ENCODE measurements around the gene ERMAP. TPM values are rescaled to one million over a fixed set of nuclear protein-coding genes. Genes with fewer than 3 reads are reported as not detected.

The ERMAP gene
- total RNA-seq, result 10 to 100 TPM in 4 of 8 experiments, 1 to 10 TPM in 4; 4.3 to 17.2 (median 10.0) TPM

DNA sequence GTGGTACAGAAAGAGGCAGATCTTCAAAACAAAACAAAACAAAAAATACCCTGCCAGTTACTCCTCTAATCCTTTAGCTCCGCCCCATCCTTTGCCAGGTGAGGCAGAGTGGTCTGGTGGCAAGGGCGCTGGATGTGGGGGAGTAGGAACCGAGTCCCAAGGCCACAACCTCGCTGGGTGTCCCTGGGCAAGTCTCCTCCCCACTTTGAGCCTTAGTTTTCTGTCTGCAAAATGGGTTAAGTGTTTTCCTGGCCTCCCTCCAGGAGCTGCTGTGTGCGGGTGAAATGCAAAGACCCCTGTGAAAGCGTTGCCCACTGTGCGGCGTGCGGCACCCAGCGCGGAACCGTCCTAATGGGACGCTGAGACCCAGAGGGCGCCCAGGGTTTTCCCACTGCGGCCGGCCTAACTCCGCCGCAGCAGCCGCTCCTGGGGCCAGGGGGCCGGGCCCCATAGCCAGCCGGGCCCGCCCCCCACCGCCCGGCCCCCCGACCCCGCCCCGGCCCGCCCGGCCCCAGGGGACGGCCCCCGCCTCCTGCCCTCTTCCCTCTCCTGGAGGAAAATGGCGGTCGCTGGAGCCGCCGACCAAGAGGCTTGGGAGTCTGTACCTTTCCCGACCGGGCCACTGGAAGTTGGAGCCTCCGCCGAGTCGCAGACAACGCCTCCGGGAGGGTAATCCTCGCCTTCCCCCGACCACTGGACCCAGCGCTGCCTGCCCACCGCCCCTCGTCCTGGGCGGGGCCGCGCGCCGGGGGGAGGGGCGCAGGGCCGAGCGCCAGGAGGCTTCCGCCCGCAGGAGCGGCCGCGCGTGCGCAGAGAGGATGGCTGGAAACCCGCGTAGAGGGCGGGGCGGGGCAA is at the start of gene ERMAP, which contains the start of gene SVBP:
Gene ERMAP, plus strand, starts transcription at position 538 of the 855 bp plus-strand sequence. CDS start 13,327 bp downstream, outside the sequence.
Gene SVBP, minus strand, starts transcription at position 813 of the 855 bp plus-strand sequence. CDS start 853 bp downstream, outside the sequence.
- WGBS, 10 experiments, result 0 to 10% (median 0%) methylated on average over 1 to 17 of the region's 66 CpGs; no CpG with 5 or more reads in 4 of the 10 experiments
- H3K4me1 ChIP-seq (replicated peaks in 1 of 2), result peaks cover 2 to 8% of the 10 kb centered on the region in 2 donors
- H3K27ac ChIP-seq, result peak within 1 kb of the TSS; percentile 97 to 99
- peak; percentile 84 to 91 (median 88) for ATAC-seq (replicated peaks in 6 of 8)
- H3K4me3 ChIP-seq, result peak within 1 kb of the TSS; percentile 64 to 95 (median 88)
- in situ Hi-C loops (cut with MboI; ENCODE audit: low pct_unique_long_range_greater_than_20kb in 2 of 9, low sequenced_read_pairs in 9 of 9, unreplicated experiment in 9 of 9), result no loop called here

- peak overlapping the region; percentile 85 to 89 for H3K27ac ChIP-seq
- H3K4me3 ChIP-seq, result peak overlapping the region; percentile 79 to 94 (median 85)
- in situ Hi-C loops (cut with MboI; ENCODE audit: low pct_unique_long_range_greater_than_20kb in 2 of 9, low sequenced_read_pairs in 9 of 9, unreplicated experiment in 9 of 9), result no loop called here
- WGBS, 10 experiments, result 0 to 21% (median 2%) methylated on average over 1 to 15 of the region's 23 CpGs
- peaks cover 12 to 17% of the 10 kb centered on the region in 2 donors for H3K4me1 ChIP-seq (replicated peaks in 1 of 2)
- peak in 7 of 8 experiments; percentile 6 to 50 (median 40) for ATAC-seq (replicated peaks in 6 of 8)
These were observed 49.4 kb upstream of the ERMAP start for GRCh38 chr1:42767510-42768000.

DNA sequence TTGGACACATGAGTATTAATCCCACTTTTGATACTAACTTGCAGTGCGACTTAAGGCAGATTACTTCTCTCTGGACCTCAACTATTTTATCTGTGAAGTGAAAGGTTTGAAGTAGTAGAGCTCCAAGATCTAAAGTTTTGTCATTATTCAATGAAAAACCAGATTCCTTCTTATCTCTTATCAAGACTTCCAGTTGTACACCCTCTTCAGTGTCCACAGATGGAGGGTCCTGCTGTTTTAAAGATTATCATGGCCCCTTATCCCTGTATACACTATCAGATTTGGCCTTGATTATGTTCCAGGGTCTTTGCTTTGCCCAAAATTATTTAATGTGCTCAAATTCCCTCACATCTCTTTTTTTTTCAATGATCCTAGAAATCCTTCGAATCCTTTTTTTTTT is 48.8 kb upstream of the ERMAP start:
- H3K4me3 ChIP-seq, result peak overlapping the region; percentile 79 to 94 (median 85)
- in situ Hi-C loops (cut with MboI; ENCODE audit: low pct_unique_long_range_greater_than_20kb in 2 of 9, low sequenced_read_pairs in 9 of 9, unreplicated experiment in 9 of 9), result no loop called here
- WGBS, 10 experiments, result 58 to 100% (median 73%) methylated on average over 1 to 2 of the region's 2 CpGs
- ATAC-seq (replicated peaks in 6 of 8), result no peak
- H3K27ac ChIP-seq, result no peak overlapping the region
- H3K4me1 ChIP-seq (replicated peaks in 1 of 2), result peaks cover 12 to 17% of the 10 kb centered on the region in 2 donors

DNA sequence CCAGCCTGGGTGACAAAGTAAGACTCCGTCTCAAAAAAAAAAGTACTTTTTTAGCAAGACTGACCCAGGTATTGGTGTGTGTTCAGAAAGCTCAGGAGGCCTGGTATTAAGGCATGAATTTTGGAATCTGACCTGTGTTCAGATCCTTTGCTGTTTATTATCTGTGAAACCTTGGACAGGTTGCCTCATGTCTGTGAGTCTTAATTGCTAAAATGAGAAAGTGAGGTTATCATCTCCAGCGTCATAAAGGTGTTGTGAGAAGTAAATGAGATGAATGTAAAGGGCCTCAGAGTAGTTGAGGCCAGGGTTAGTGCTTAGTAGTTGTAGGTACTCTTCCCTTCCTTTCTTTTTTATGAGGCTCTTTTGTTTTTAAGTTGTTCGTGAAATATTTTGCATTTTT is 47.1 kb upstream of the ERMAP start:
- in situ Hi-C loops (cut with MboI; ENCODE audit: low pct_unique_long_range_greater_than_20kb in 2 of 9, low sequenced_read_pairs in 9 of 9, unreplicated experiment in 9 of 9), result no loop called here
- Histone ChIP-seq H3K27ac (no peak overlapping the region), H3K4me1 (replicated peaks in 1 of 2) (peaks cover 4 to 7% of the 10 kb centered on the region in 2 donors), H3K4me3 (no peak overlapping the region)
- WGBS, 10 experiments, result 90 to 100% (median 97%) methylated on average over 2 to 3 of the region's 3 CpGs
- no peak for ATAC-seq (replicated peaks in 6 of 8)

GRCh38 chr1:42773420-42773819 is 43.5 kb upstream of the ERMAP start:
- Histone ChIP-seq H3K4me3 (no peak overlapping the region), H3K4me1 (replicated peaks in 1 of 2) (peaks cover 1 to 2% of the 10 kb centered on the region in 2 donors), H3K27ac (no peak overlapping the region)
- 29 to 83% (median 50%) methylated on average over 2 of the region's 2 CpGs; no CpG with 5 or more reads in 1 of the 10 experiments for WGBS, 10 experiments
- ATAC-seq (replicated peaks in 6 of 8), result no peak
- in situ Hi-C loops (cut with MboI; ENCODE audit: low pct_unique_long_range_greater_than_20kb in 2 of 9, low sequenced_read_pairs in 9 of 9, unreplicated experiment in 9 of 9), result no loop called here

- no peaks in the 10 kb centered on the region for H3K4me1 ChIP-seq (replicated peaks in 1 of 2)
- WGBS, 10 experiments, result 58 to 100% (median 92%) methylated on average over 1 to 5 of the region's 5 CpGs; no CpG with 5 or more reads in 1 of the 10 experiments
- no peak overlapping the region for H3K4me3 ChIP-seq
- no peak for ATAC-seq (replicated peaks in 6 of 8)
- H3K27ac ChIP-seq, result no peak overlapping the region
- in situ Hi-C loops (cut with MboI; ENCODE audit: low pct_unique_long_range_greater_than_20kb in 2 of 9, low sequenced_read_pairs in 9 of 9, unreplicated experiment in 9 of 9), result loop anchor here in 4 of 9 experiments (25.0 kb wide), 1 partner anchor 287 kb away; no protein-coding TSS in a partner anchor
These were observed 41.9 kb upstream of the ERMAP start for GRCh38 chr1:42774928-42775526.

- WGBS, 10 experiments, result 81 to 100% (median 97%) methylated on average over 2 to 6 of the region's 6 CpGs; no CpG with 5 or more reads in 2 of the 10 experiments
- no peaks in the 10 kb centered on the region for H3K4me1 ChIP-seq (replicated peaks in 1 of 2)
- ATAC-seq (replicated peaks in 6 of 8), result no peak
- no peak overlapping the region for H3K27ac ChIP-seq
- no peak overlapping the region for H3K4me3 ChIP-seq
- in situ Hi-C loops (cut with MboI; ENCODE audit: low pct_unique_long_range_greater_than_20kb in 2 of 9, low sequenced_read_pairs in 9 of 9, unreplicated experiment in 9 of 9), result loop anchor here in 4 of 9 experiments (25.0 kb wide), 1 partner anchor 286 kb away; no protein-coding TSS in a partner anchor
These were observed 40.4 kb upstream of the ERMAP start for GRCh38 chr1:42776502-42776901.

- no peak overlapping the region for H3K4me3 ChIP-seq
- H3K27ac ChIP-seq, result no peak overlapping the region
- ATAC-seq (replicated peaks in 6 of 8), result peak in 6 of 8 experiments; percentile 51 to 83 (median 65)
- in situ Hi-C loops (cut with MboI; ENCODE audit: low pct_unique_long_range_greater_than_20kb in 2 of 9, low sequenced_read_pairs in 9 of 9, unreplicated experiment in 9 of 9), result loop anchor here in 4 of 9 experiments (25.0 kb wide), 1 partner anchor 284 kb away; no protein-coding TSS in a partner anchor
- H3K4me1 ChIP-seq (replicated peaks in 1 of 2), result no peaks in the 10 kb centered on the region
These were observed 39.1 kb upstream of the ERMAP start for GRCh38 chr1:42777852-42778251.

- no peak overlapping the region for H3K27ac ChIP-seq
- in situ Hi-C loops (cut with MboI; ENCODE audit: low pct_unique_long_range_greater_than_20kb in 2 of 9, low sequenced_read_pairs in 9 of 9, unreplicated experiment in 9 of 9), result loop anchor here in 4 of 9 experiments (25.0 kb wide), 1 partner anchor 283 kb away; no protein-coding TSS in a partner anchor
- H3K4me1 ChIP-seq (replicated peaks in 1 of 2), result no peaks in the 10 kb centered on the region
- 64 to 100% (median 100%) methylated on average over 1 to 2 of the region's 2 CpGs; no CpG with 5 or more reads in 3 of the 10 experiments for WGBS, 10 experiments
- no peak overlapping the region for H3K4me3 ChIP-seq
- no peak for ATAC-seq (replicated peaks in 6 of 8)
These were observed 37.2 kb upstream of the ERMAP start for GRCh38 chr1:42779725-42780124.

DNA sequence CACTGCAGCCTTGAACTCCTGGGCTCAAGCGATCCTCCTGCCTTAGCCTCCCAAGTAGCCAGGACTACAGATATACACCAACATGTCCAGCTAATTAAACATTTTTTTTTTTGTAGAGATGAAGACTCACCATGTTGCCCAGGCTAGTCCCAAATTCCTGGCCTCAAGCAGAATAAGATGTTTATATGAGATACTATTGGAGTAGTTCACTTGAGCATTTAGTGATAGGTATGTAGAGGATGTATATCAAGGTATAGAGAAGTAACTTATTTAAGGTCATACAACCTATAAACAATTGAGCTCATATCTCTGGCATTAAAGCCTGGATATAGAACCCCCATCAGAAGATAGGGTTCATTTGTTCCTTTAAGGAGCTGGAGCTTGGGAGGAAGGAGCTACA is 36.7 kb upstream of the ERMAP start:
- Histone ChIP-seq H3K4me1 (replicated peaks in 1 of 2) (no peaks in the 10 kb centered on the region), H3K4me3 (no peak overlapping the region), H3K27ac (no peak overlapping the region)
- WGBS, 10 experiments, result 100% methylated on average over 1 of the region's 1 CpG; no CpG with 5 or more reads in 3 of the 10 experiments
- ATAC-seq (replicated peaks in 6 of 8), result no peak
- in situ Hi-C loops (cut with MboI; ENCODE audit: low pct_unique_long_range_greater_than_20kb in 2 of 9, low sequenced_read_pairs in 9 of 9, unreplicated experiment in 9 of 9), result loop anchor here in 4 of 9 experiments (25.0 kb wide), 1 partner anchor 282 kb away; no protein-coding TSS in a partner anchor

DNA sequence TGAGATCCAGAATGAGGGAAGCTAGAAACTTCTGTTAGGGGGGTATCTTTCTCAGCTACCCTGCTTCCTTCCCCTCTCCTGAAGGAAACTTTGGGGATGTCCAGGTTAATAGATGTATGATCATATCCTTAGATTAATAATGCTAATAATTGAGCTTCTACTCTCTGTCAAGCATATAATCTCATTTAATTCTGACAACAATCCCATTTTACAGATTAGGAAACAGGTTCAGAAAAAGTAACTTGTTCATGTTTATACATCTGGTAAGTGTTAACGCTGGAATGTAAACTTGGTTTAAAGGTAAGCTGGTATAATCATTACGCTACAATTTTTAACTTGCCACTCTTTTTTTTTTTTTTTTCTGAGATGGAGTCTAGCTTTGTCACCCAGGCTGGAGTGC is 33.8 kb upstream of the ERMAP start:
- Histone ChIP-seq H3K4me1 (replicated peaks in 1 of 2) (no peaks in the 10 kb centered on the region), H3K4me3 (no peak overlapping the region), H3K27ac (no peak overlapping the region)
- no peak for ATAC-seq (replicated peaks in 6 of 8)
- in situ Hi-C loops (cut with MboI; ENCODE audit: low pct_unique_long_range_greater_than_20kb in 2 of 9, low sequenced_read_pairs in 9 of 9, unreplicated experiment in 9 of 9), result loop anchor here in 4 of 9 experiments (25.0 kb wide), 1 partner anchor 279 kb away; no protein-coding TSS in a partner anchor
- WGBS, 10 experiments, result 88 to 100% (median 97%) methylated on average over 1 to 2 of the region's 2 CpGs; no CpG with 5 or more reads in 3 of the 10 experiments

DNA sequence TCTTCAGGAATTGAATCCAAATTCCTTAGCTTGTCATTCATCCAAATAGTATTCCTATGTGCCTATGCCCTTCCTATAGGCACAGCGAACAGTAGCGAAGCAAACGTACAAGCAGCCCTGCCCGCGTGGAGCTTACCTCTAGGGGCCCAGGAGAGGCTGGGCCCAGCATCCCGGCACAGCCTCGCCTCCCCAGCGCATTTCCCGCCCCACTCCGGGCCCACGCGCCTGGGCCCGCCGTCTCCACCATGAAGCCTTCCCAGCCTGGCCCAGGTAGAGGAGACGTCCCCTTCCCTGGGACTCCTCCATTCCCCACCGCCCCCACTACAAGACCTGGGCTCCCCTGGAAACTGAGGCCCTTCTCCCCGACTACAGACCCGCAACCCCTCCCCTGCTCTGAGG is 32.4 kb upstream of the ERMAP start:
- in situ Hi-C loops (cut with MboI; ENCODE audit: low pct_unique_long_range_greater_than_20kb in 2 of 9, low sequenced_read_pairs in 9 of 9, unreplicated experiment in 9 of 9), result loop anchor here in 4 of 9 experiments (25.0 kb wide), 1 partner anchor 278 kb away; no protein-coding TSS in a partner anchor
- ATAC-seq (replicated peaks in 6 of 8), result peak in 2 of 8 experiments; percentile 7 to 18
- WGBS, 10 experiments, result 83 to 100% (median 97%) methylated on average over 2 to 3 of the region's 18 CpGs; no CpG with 5 or more reads in 6 of the 10 experiments
- Histone ChIP-seq H3K4me3 (no peak overlapping the region), H3K27ac (no peak overlapping the region), H3K4me1 (replicated peaks in 1 of 2) (no peaks in the 10 kb centered on the region)
